ENCODE measurements around the gene HHATL.

DNA sequence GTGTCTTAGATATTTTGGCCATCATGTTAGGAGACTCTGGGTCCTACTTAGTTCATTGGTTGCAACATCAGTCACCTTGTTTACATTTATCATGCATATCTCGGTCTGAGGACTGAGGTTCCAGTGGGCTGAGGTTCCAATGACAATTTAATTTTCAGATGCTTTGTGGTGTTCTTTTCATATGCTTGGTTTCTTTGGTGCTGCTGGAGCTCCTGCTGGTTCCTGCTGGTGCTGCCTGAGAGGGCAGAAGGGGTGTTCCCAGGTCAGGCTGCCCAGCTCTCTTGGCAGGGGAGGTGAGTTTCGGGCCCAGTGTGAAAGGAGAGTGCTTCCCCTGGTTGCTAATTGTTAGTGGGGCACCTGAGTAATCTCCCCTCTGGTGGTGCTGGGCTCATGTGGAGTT, 24.2 kb downstream of the HHATL start:
- TF ChIP-seq CTCF (IDR thresholded peaks at IDR 0.05 in 8 of 11, conservative IDR thresholded peaks at IDR 0.05 in 3 of 11) (no peak), POLR2AphosphoS5 (IDR thresholded peaks at IDR 0.05) (no peak)
